SK-N-SH (cell line): Measurements from ENCODE around the gene SLPI.

Experiments
- CTCF ChIP-seq: fragments of 200-600 bp; sonication (generic); IDR thresholded peaks from 2 replicates; pipeline ENCODE4 v1.6.1; 2017; ENCODE audit warnings: antibody characterized with exemption, mild to moderate bottlenecking, moderate library complexity
- FOXJ3 ChIP-seq: sonication (generic); formaldehyde crosslinking; IDR thresholded peaks from 2 replicates; pipeline ENCODE4 v1.5.1; 2020; ENCODE audit warnings: mild to moderate bottlenecking, missing genetic modification reagents
- FOXM1 ChIP-seq: IDR thresholded peaks from 2 replicates; pipeline ENCODE4 v1.4.0; 2012; ENCODE audit warnings: low read depth, mild to moderate bottlenecking
- GATA2 ChIP-seq: sonication (generic); formaldehyde crosslinking; IDR thresholded peaks from 2 replicates; pipeline ENCODE4 v1.5.0; 2020; ENCODE audit warnings: mild to moderate bottlenecking, missing genetic modification reagents
- POLR2AphosphoS5 ChIP-seq: IDR thresholded peaks from 2 replicates; pipeline ENCODE4 v1.6.1; 2012; ENCODE audit warnings: low read depth, low read length
- RAD21 ChIP-seq: IDR thresholded peaks from 2 replicates; pipeline ENCODE4 v1.6.1; 2012; ENCODE audit warnings: mild to moderate bottlenecking, low read length
- RCOR1 ChIP-seq: fragments of 150-350 bp; IDR thresholded peaks from 2 replicates; pipeline ENCODE4 v1.6.1; 2017; ENCODE audit warnings: antibody characterized with exemption, low read length
- RFX5 ChIP-seq: IDR thresholded peaks from 2 replicates; pipeline ENCODE4 v1.6.1; 2012; ENCODE audit warnings: mild to moderate bottlenecking, improper control_type of control experiment, low read length
- USF1 ChIP-seq: IDR thresholded peaks from 2 replicates; pipeline ENCODE4 v1.4.0; 2012; ENCODE audit warnings: low read depth, borderline replicate concordance
- TF ChIP-seq, protein P1 (sequence below): IDR thresholded peaks from 2 replicates; pipeline ENCODE4 v1.4.0; 2012; ENCODE audit warnings: low read depth
- TF ChIP-seq, protein P2 (sequence below): fragments of 150-350 bp; IDR thresholded peaks from 2 replicates; pipeline ENCODE4 v1.6.1; 2017; ENCODE audit warnings: antibody characterized with exemption, low read length, low read depth, borderline replicate concordance

DNA sequence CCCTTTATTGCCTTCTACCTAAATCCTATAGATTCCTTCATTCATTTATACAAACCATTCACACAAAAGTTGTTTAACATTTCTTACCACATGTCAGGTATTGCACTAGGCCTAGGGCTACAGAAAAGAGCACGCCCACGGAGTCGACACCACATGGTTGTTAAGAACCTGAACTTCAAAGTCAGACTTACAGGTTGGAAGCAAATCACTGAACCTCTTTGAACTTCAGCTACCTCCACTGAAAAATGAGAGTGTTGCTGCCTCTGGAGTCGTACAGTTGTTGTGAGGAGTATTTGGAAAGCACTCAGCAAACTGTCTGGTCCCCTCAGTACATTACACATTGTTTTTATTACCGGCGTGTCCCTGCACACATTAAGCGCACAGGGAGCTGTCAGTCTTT, 3.3 kb upstream of the SLPI start:
- TF ChIP-seq GATA2 (CRISPR knock-in tag) (no peak), CTCF (no peak), FOXM1 (no peak), RAD21 (no peak), RFX5 (no peak), USF1 (no peak), POLR2AphosphoS5 (no peak), RCOR1 (no peak), FOXJ3 (CRISPR knock-in tag) (no peak)
- TF ChIP-seq, protein P1, sequence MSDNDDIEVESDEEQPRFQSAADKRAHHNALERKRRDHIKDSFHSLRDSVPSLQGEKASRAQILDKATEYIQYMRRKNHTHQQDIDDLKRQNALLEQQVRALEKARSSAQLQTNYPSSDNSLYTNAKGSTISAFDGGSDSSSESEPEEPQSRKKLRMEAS, result no peak
- TF ChIP-seq, protein P2, sequence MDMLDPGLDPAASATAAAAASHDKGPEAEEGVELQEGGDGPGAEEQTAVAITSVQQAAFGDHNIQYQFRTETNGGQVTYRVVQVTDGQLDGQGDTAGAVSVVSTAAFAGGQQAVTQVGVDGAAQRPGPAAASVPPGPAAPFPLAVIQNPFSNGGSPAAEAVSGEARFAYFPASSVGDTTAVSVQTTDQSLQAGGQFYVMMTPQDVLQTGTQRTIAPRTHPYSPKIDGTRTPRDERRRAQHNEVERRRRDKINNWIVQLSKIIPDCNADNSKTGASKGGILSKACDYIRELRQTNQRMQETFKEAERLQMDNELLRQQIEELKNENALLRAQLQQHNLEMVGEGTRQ, result no peak
